22Rv1 (cell line): Measurements from ENCODE around the gene SDHC.

Experiments used
- ZFX ChIP-seq: fragments of 450-650 bp; IDR thresholded peaks from 2 replicates; pipeline ENCODE4 v1.6.1; 2017; ENCODE audit warnings: antibody characterized with exemption, borderline replicate concordance
- TF ChIP-seq, protein P1 (sequence below): fragments of 450-650 bp; IDR thresholded peaks from 2 replicates; pipeline ENCODE4 v1.5.1; 2017; ENCODE audit warnings: mild to moderate bottlenecking

DNA sequence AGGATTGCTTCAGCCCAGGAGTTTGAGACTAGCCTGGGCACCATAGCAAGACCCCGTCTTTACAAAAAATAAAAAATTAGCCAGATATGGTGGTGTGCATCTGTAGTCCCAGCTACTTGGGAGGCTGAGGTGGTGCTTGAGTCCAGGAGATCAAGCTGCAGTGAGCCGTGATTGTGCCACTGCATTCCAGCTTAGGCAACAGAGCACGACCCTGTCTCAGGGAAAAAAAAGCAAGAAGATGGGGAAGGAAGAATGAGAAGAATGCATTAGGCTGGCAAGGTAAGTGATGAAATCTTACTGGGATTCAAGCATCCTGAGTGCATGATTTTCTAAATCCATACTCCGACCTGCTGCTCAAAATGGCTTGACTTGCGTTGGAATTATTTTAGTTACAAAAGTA, 48.9 kb upstream of the SDHC start:
- TF ChIP-seq, protein P1, sequence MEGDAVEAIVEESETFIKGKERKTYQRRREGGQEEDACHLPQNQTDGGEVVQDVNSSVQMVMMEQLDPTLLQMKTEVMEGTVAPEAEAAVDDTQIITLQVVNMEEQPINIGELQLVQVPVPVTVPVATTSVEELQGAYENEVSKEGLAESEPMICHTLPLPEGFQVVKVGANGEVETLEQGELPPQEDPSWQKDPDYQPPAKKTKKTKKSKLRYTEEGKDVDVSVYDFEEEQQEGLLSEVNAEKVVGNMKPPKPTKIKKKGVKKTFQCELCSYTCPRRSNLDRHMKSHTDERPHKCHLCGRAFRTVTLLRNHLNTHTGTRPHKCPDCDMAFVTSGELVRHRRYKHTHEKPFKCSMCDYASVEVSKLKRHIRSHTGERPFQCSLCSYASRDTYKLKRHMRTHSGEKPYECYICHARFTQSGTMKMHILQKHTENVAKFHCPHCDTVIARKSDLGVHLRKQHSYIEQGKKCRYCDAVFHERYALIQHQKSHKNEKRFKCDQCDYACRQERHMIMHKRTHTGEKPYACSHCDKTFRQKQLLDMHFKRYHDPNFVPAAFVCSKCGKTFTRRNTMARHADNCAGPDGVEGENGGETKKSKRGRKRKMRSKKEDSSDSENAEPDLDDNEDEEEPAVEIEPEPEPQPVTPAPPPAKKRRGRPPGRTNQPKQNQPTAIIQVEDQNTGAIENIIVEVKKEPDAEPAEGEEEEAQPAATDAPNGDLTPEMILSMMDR: no peak
- TF ChIP-seq ZFX: no peak
